GM12891 (cell line): ENCODE measurements around the gene PAQR8.

ENCODE experiments used
- POLR2A ChIP-seq: IDR thresholded peaks from 2 replicates; pipeline ENCODE4 v1.6.1; 2011; ENCODE audit warnings: low read depth, low read length, control low read depth
- POLR2AphosphoS5 ChIP-seq: IDR thresholded peaks from 2 replicates; pipeline ENCODE4 v1.6.1; 2011; ENCODE audit warnings: low read depth, low read length, control low read depth
- SPI1 ChIP-seq: IDR thresholded peaks from 2 replicates; pipeline ENCODE4 v1.6.1; 2011; ENCODE audit warnings: low read depth, low read length, control low read depth
- TAF1 ChIP-seq: IDR thresholded peaks from 2 replicates; pipeline ENCODE4 v1.6.1; 2011; ENCODE audit warnings: low read depth, low read length, control low read depth

- TF ChIP-seq POLR2A: no peak
- no peak for TF ChIP-seq TAF1
- TF ChIP-seq POLR2AphosphoS5: no peak
- TF ChIP-seq SPI1: no peak
Observed at GRCh38 chr6:52360601-52361413, 1.1 kb upstream of the PAQR8 start.
